GM12801 (cell line): Measurements from ENCODE around the gene SOD2.

Source experiments
- CTCF ChIP-seq: IDR thresholded peaks from one replicate; pipeline ENCODE4 v1.5.1; 2011; ENCODE audit warnings: control low read depth; ENCODE audit not compliant: insufficient read length; ENCODE audit errors: extremely low read depth

Gene SOD2

GRCh38 chr6:159719287-159719686, 26.2 kb upstream of the SOD2 start:
- TF ChIP-seq CTCF: no peak

GRCh38 chr6:159718634-159719033, 25.6 kb upstream of the SOD2 start:
- TF ChIP-seq CTCF: no peak

GRCh38 chr6:159716247-159717096, 23.4 kb upstream of the SOD2 start:
- TF ChIP-seq CTCF: no peak

GRCh38 chr6:159715605-159716004, 22.6 kb upstream of the SOD2 start:
- TF ChIP-seq CTCF: no peak

GRCh38 chr6:159715166-159715565, 22.1 kb upstream of the SOD2 start:
- no peak for TF ChIP-seq CTCF

GRCh38 chr6:159714404-159714803, 21.4 kb upstream of the SOD2 start:
- no peak for TF ChIP-seq CTCF

GRCh38 chr6:159713984-159714383, 20.9 kb upstream of the SOD2 start:
- TF ChIP-seq CTCF: no peak
